Measurements from ENCODE around the gene PPP1R14C. TPM values are rescaled to one million over a fixed set of nuclear protein-coding genes. Genes with fewer than 3 reads are reported as not detected.
"Not testable (repeated sequence)": the region's sequence is repeated elsewhere in the genome, so short reads cannot be mapped to it uniquely, and the experiment has no call there.

Gene PPP1R14C
- total RNA-seq, 8 experiments from 2014 or later, result 6.5 to 66.6 (median 13.8) TPM

DNA sequence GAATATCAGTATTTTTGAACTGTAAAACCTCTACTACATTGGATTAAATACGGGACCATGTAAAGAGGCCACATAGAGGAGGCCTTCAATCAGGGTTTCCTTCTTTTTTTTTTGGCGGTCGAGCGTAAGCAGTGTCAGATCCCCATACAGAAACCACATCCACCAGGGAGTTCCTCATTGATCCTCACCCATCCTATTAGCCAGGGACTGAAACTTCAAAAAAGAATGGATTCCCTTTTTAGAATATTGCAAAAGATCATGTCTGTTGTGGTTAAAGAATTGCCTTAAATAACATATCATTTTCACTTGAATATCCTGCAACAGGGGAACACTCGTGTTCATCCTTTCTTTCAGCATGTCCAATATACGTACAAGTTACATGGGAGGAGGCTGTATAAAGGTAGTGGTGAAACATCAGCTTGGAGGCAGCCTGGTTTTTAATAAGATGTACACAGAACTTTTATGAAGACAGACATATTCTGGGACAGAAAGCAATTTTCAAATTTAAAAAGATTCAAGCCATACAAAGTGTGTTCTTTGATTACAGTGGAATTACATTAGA lies 96.1 kb downstream of the PPP1R14C start:
- no peak for ATAC-seq (replicated peaks in 6 of 8)
- H3K4me3 ChIP-seq, result no peak overlapping the region
- WGBS, 10 experiments, result 89 to 100% (median 100%) methylated on average over 2 to 5 of the region's 6 CpGs; no CpG with 5 or more reads in 3 of the 10 experiments
- H3K27ac ChIP-seq, result no peak overlapping the region
- in situ Hi-C loops (cut with MboI; ENCODE audit: low pct_unique_long_range_greater_than_20kb in 2 of 9, low sequenced_read_pairs in 9 of 9, unreplicated experiment in 9 of 9), result no loop called here
- peaks cover 2 to 7% of the 10 kb centered on the region in 2 donors for H3K4me1 ChIP-seq (replicated peaks in 1 of 2)

DNA sequence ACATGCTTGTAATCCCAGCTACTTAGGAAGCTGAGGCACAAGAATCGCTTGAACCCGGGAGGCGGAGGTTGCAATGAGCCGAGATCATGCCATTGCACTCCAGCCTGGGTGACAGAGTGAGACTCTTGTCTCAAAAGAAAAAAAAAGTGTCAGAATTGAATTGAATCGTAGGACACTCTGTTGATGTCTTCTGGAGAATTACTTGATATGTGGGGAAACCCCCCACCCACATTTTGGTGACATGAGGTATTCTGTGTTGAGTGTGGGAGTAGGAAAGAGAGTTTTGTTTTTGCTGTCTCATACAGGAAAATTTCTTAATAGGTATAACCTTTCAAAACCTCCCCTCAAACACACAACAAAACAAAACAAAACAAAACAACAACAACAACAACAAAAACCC lies 98.9 kb downstream of the PPP1R14C start:
- peaks cover 13 to 16% of the 10 kb centered on the region in 2 donors for H3K4me1 ChIP-seq (replicated peaks in 1 of 2)
- in situ Hi-C loops (cut with MboI; ENCODE audit: low pct_unique_long_range_greater_than_20kb in 2 of 9, low sequenced_read_pairs in 9 of 9, unreplicated experiment in 9 of 9); H3K4me3 ChIP-seq; ATAC-seq (replicated peaks in 6 of 8); H3K27ac ChIP-seq: not testable (repeated sequence)
- WGBS, 10 experiments, result 14 to 100% (median 93%) methylated on average over 1 to 4 of the region's 5 CpGs; no CpG with 5 or more reads in 5 of the 10 experiments

DNA sequence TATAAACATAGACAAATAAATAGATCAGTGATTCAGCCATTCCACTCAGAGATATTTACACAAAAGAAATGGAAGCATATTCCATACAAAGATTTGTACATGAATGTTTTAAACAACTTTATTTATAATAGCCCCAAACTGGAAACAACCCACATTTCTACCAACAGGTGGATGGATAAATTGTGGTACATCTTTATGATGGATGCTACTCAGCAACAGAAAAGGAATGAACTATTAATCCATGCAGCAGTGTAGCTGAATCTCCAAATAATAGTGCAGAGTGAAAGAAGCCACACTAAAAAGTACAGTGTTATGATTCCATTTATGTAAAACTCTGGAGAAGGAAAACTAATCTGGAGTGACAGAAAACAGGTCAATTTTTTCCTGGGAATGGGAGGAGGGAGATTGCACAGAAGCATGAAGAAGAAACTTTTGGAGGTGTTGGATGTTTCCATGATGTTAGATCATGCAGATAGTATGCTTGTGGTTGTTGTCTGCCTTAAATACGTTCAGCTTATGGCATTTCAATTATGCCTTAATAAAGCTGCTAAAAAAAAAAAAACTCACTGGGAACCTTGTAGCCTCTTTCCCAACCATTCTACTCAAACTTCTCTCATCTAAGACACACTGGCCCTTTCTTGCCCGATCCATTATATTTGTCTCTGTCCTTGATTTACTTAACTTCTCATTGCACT lies 100.9 kb downstream of the PPP1R14C start:
- no peak for ATAC-seq (replicated peaks in 6 of 8)
- in situ Hi-C loops (cut with MboI; ENCODE audit: low pct_unique_long_range_greater_than_20kb in 2 of 9, low sequenced_read_pairs in 9 of 9, unreplicated experiment in 9 of 9), result no loop called here
- WGBS, 10 experiments, result 50 to 100% (median 81%) methylated on average over 1 to 2 of the region's 2 CpGs
- Histone ChIP-seq H3K4me1 (replicated peaks in 1 of 2) (peaks cover 10 to 13% of the 10 kb centered on the region in 2 donors), H3K4me3 (no peak overlapping the region), H3K27ac (no peak overlapping the region)

DNA sequence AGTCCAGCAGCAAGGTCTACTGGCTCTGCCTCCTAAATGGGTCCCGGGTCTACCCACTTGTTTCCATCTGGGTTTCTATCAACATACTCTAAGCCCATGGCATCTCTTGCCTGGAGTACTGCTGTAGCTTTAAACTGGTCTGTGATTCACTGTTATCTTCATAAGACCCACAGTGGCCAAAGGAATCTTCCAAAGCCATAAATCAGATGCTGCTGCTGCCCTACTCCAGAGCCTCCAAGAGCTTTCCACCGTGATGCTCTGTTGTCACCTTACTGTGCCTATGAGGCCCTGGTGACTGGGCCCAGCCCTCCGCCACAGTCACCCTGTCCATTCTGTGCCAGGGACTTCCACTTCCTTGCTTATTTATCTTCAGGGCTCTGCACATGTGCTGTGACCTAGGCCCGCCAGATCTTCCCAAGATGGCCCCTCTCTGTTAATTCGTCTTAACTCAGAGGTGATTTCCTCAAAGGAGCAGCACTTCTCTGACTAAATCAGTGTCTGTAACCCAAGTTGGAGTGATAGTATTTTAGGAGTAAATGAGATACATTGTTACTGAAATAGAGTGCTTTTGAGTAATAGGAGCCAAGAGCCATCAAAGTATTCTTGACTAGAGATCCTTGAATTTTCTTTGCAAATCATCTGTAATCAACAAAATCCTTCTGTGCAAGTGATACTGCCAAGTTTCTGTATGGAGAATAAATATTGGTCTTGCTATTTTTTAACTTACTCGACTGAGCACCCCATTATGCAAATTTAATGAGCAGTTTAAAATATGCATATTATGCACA lies 102.5 kb downstream of the PPP1R14C start:
- in situ Hi-C loops (cut with MboI; ENCODE audit: low pct_unique_long_range_greater_than_20kb in 2 of 9, low sequenced_read_pairs in 9 of 9, unreplicated experiment in 9 of 9), result no loop called here
- H3K27ac ChIP-seq, result no peak overlapping the region
- 0 to 100% (median 86%) methylated on average over 1 to 6 of the region's 6 CpGs; no CpG with 5 or more reads in 1 of the 10 experiments for WGBS, 10 experiments
- peaks cover 10 to 13% of the 10 kb centered on the region in 2 donors for H3K4me1 ChIP-seq (replicated peaks in 1 of 2)
- no peak overlapping the region for H3K4me3 ChIP-seq
- peak; percentile 21 to 80 (median 74) for ATAC-seq (replicated peaks in 6 of 8)

DNA sequence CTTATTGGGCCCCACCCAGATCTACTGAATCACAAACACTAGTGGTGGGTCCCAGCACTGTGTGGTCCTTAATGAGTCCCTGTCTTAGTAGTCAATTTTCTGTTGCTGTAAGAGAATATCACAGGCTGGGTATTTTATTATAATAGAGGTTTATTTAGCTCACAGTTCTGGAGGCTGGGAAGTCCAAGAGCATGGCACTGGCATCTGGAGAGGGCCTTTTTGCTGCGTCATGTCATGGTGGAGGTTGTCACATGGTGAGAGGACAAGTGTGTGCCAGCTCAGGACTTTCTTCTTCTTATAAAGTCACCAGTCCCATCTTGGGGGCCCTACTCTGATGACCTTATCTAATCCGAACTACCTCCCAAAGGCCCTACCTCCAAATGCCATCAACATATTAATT lies 105.0 kb downstream of the PPP1R14C start:
- 80 to 100% (median 86%) methylated on average over 1 to 2 of the region's 2 CpGs; no CpG with 5 or more reads in 4 of the 10 experiments for WGBS, 10 experiments
- Histone ChIP-seq H3K4me3 (no peak overlapping the region), H3K27ac (no peak overlapping the region), H3K4me1 (replicated peaks in 1 of 2) (peaks cover 10 to 13% of the 10 kb centered on the region in 2 donors)
- ATAC-seq (replicated peaks in 6 of 8), result no peak
- in situ Hi-C loops (cut with MboI; ENCODE audit: low pct_unique_long_range_greater_than_20kb in 2 of 9, low sequenced_read_pairs in 9 of 9, unreplicated experiment in 9 of 9), result no loop called here

DNA sequence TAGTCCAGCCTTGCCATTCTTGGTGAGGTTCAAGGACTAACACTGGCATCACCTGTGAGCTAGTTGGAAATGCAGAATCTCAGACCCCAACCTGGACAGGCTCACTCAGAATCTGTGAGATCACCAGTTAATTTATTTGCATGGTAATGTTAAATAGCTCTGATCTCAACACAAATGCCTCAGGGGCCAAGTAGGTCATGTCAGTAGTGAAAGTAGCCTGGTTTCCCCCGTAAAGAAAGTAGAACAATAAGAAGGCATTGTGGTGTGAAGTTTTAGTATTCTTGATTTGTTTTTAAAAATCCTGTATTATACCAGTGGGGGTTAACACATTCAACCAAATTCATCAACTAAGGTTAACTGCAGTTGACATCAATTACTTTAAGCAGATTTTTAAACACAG lies 105.5 kb downstream of the PPP1R14C start:
- in situ Hi-C loops (cut with MboI; ENCODE audit: low pct_unique_long_range_greater_than_20kb in 2 of 9, low sequenced_read_pairs in 9 of 9, unreplicated experiment in 9 of 9), result no loop called here
- no peak for ATAC-seq (replicated peaks in 6 of 8)
- H3K4me1 ChIP-seq (replicated peaks in 1 of 2), result peaks cover 10 to 13% of the 10 kb centered on the region in 2 donors
- H3K27ac ChIP-seq, result no peak overlapping the region
- 50 to 100% (median 83%) methylated on average over 1 of the region's 1 CpG; no CpG with 5 or more reads in 1 of the 10 experiments for WGBS, 10 experiments
- H3K4me3 ChIP-seq, result no peak overlapping the region

DNA sequence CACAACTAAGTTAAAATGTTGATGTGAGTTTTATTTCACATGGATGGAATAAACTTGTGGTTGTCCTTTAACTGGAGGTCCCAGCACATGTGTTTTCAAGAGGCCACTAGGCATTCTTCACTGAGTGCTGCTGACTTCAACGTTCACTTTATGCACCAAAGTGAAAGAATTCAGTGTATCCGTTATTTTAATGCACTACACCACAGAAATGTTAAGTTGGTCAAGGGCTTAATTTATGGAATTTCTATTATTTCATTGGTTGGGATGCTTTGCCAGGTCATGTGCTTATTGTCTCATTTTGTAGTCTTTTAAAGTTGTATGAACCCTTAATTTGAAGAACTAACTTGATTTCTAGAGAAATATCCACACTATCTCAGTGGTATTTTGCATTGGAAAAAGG lies 106.4 kb downstream of the PPP1R14C start:
- ATAC-seq (replicated peaks in 6 of 8), result peak in 2 of 8 experiments; percentile 23 to 24
- 0 to 100% (median 66%) methylated on average over 1 to 2 of the region's 2 CpGs; no CpG with 5 or more reads in 2 of the 10 experiments for WGBS, 10 experiments
- no peak overlapping the region for H3K27ac ChIP-seq
- no peak overlapping the region for H3K4me3 ChIP-seq
- in situ Hi-C loops (cut with MboI; ENCODE audit: low pct_unique_long_range_greater_than_20kb in 2 of 9, low sequenced_read_pairs in 9 of 9, unreplicated experiment in 9 of 9), result no loop called here
- peaks cover 16 to 19% of the 10 kb centered on the region in 2 donors for H3K4me1 ChIP-seq (replicated peaks in 1 of 2)

DNA sequence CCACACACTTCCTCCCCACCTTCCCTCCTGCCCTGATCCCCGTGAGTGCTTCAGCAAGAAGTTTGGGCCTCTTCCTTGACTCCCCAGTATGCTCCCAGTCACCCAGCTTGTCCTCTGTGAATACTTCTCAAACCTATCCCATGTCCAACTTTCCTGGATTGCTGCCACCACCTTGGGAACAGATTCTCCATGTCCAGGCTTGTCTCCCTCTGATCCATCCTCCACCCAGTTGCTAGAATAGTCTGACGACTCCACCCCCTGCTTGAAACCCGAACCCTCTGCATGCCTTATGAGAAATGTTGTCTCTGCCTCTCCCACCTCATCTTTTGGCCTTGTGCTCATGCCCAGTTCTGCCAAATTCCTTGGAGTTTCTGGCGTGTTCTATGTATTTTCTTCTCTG lies 108.0 kb downstream of the PPP1R14C start:
- in situ Hi-C loops (cut with MboI; ENCODE audit: low pct_unique_long_range_greater_than_20kb in 2 of 9, low sequenced_read_pairs in 9 of 9, unreplicated experiment in 9 of 9), result no loop called here
- peak in 3 of 8 experiments; percentile 73 to 87 (median 84) for ATAC-seq (replicated peaks in 6 of 8)
- H3K4me1 ChIP-seq (replicated peaks in 1 of 2), result peaks cover 20 to 21% of the 10 kb centered on the region in 2 donors
- H3K4me3 ChIP-seq, result no peak overlapping the region
- no peak overlapping the region for H3K27ac ChIP-seq
- WGBS, 10 experiments, result 6 to 100% (median 65%) methylated on average over 1 to 3 of the region's 4 CpGs; no CpG with 5 or more reads in 2 of the 10 experiments

DNA sequence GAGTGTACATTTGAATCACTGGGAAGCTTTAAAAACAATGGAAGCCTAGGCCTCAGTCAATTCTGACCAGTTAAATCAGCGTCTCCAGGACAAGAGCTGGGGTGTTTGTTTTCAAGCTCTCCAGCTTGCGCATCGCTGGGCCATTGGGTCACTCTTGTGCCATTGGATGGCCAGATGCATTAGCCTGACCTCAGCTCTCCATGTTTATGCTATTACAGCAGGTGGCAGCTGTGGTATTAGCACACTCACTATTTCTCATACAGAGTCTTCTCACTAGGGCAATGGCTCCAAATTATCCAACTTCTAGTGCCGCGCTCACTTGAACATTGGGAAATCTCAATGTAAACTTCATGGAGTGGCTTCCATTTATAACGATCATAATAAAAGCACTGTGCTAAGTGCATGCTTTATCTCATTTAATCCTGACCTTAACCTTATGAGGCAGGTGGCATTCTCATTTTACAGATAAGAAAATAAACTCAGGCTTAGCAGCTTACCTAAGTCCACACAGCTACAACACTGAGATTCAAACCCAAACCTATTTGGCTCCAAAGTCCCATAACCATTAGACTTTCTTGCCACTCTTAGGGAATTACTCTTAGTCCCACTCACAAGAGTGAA lies 108.8 kb downstream of the PPP1R14C start:
- peaks cover 25 to 29% of the 10 kb centered on the region in 2 donors for H3K4me1 ChIP-seq (replicated peaks in 1 of 2)
- 88 to 100% (median 96%) methylated on average over 1 to 6 of the region's 6 CpGs; no CpG with 5 or more reads in 2 of the 10 experiments for WGBS, 10 experiments
- ATAC-seq (replicated peaks in 6 of 8), result no peak
- H3K4me3 ChIP-seq, result no peak overlapping the region
- no peak overlapping the region for H3K27ac ChIP-seq
- in situ Hi-C loops (cut with MboI; ENCODE audit: low pct_unique_long_range_greater_than_20kb in 2 of 9, low sequenced_read_pairs in 9 of 9, unreplicated experiment in 9 of 9), result no loop called here

DNA sequence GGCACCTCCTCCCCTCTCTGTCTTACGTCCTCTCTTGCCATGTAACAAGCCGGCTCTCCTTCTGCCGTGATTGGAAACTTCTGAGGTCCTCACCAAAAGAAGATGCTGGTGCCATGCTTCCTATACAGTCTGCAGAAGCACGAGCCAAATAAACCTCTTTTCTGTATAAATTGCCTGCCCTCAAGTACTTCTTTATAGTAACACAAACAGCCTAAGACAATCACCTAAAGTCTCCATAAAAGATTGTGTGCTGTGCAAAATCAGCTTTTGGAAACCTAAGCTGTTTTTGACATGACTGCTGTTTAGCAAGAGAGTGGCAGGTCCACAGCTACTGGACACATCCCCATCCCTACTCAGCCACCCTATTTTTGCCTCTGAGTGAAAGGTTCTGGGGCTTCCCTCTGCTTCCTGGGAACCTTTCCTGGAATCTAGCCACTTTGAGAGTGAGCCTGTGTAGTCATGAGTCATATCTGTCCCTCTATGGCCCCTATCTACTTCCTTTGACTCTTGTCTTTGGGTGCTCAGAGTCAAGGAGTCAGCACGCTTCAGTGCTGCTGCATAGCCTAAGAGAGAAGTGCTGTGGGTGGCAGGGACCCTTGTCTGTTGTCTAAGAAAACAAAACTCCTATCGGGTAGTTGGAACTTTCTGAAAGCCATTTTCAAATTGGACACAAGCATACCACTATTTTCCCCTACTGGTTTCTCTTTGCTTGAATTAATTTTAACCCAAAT lies 110.0 kb downstream of the PPP1R14C start:
- H3K27ac ChIP-seq, result no peak overlapping the region
- in situ Hi-C loops (cut with MboI; ENCODE audit: low pct_unique_long_range_greater_than_20kb in 2 of 9, low sequenced_read_pairs in 9 of 9, unreplicated experiment in 9 of 9), result no loop called here
- peaks cover 34 to 36% of the 10 kb centered on the region in 2 donors for H3K4me1 ChIP-seq (replicated peaks in 1 of 2)
- peak in 2 of 8 experiments; percentile 28 to 42 for ATAC-seq (replicated peaks in 6 of 8)
- 50 to 100% (median 92%) methylated on average over 1 to 5 of the region's 6 CpGs; no CpG with 5 or more reads in 1 of the 10 experiments for whole genome bisulfite sequencing, 10 experiments
- no peak overlapping the region for H3K4me3 ChIP-seq

DNA sequence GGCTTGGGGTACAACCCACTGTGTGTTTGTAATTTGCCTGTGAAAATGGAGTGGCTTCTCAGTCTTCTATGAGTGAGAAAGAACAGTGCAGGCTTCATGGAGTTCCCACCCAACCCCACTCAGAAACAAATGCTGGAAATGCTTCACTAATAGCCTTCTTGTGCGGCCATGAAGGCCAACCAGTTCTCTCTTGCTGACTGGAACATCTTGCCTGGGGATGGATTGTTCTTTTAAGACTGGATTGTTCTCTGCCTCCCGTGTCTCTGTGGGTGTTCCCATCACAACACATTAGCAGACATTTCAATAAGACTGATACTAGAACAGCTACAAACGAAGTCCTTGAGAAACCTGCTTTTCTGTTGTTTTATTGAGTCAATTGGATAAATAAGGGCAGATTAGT lies 110.6 kb downstream of the PPP1R14C start:
- 33 to 79% (median 63%) methylated on average over 1 to 3 of the region's 3 CpGs; no CpG with 5 or more reads in 2 of the 10 experiments for WGBS, 10 experiments

DNA sequence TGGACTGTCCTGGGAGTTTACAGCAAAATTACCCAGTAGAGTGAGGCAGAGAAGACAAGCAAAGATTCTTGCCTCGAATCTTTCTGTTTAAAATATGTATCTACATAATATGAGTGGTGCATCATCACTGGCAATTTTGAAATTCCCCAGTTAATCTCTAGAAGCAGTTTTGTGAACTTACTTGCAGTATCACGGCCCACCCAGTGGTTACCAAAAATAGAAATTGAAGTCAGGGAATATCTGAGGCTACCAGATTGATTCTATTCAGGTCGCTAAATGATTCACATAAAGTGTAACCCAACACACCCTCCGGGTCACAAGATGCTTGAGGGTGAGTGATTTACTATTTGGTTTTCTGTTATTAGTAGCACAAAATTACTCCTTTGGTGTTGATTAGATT lies 111.9 kb downstream of the PPP1R14C start:
- 0 to 74% (median 25%) methylated on average over 2 to 4 of the region's 4 CpGs; no CpG with 5 or more reads in 2 of the 10 experiments for WGBS, 10 experiments
- in situ Hi-C loops (cut with MboI; ENCODE audit: low pct_unique_long_range_greater_than_20kb in 2 of 9, low sequenced_read_pairs in 9 of 9, unreplicated experiment in 9 of 9), result no loop called here

More for the DNA sequence above, 110.6 kb downstream of the PPP1R14C start:
- Histone ChIP-seq H3K4me1 (replicated peaks in 1 of 2) (peaks cover 34 to 36% of the 10 kb centered on the region in 2 donors), H3K4me3 (no peak overlapping the region), H3K27ac (no peak overlapping the region)
- ATAC-seq (replicated peaks in 6 of 8), result no peak
- in situ Hi-C loops (cut with MboI; ENCODE audit: low pct_unique_long_range_greater_than_20kb in 2 of 9, low sequenced_read_pairs in 9 of 9, unreplicated experiment in 9 of 9), result no loop called here

More for the DNA sequence above, 111.9 kb downstream of the PPP1R14C start:
- ATAC-seq (replicated peaks in 6 of 8), result peak; percentile 40 to 82 (median 54)
- peaks cover 34 to 36% of the 10 kb centered on the region in 2 donors for H3K4me1 ChIP-seq (replicated peaks in 1 of 2)
- no peak overlapping the region for H3K27ac ChIP-seq
- H3K4me3 ChIP-seq, result no peak overlapping the region

Measured in motor neuron (in vitro differentiated cells).